Tibial artery (tissue), 4 donors: Measurements from ENCODE around the gene FAM131B.

Source experiments
- DNase-seq, 2 donors: peaks; one replicate each; pipeline ENCODE4 v3.0.0-alpha.2; 2019
- H3K27ac ChIP-seq, 2 donors: fragments of 200-600 bp; sonication (generic) in 1 of 2; 1 replicate in 1 of 2; 2 replicates in 1 of 2; pipeline ENCODE4 v1.5.1; 2018 to 2019; ENCODE audit warnings: mild to moderate bottlenecking in 1 of 2
- H3K27me3 ChIP-seq, 2 donors: fragments of 200-600 bp; sonication (generic) in 1 of 2; one replicate each; pipeline versions ENCODE4 v1.5.1 to v1.6.0; 2016 to 2019
- H3K36me3 ChIP-seq, 3 donors: fragments of 200-600 bp; sonication (generic) in 2 of 3; one replicate each; pipeline ENCODE4 v1.5.1; 2016 to 2019; ENCODE audit warnings: mild to moderate bottlenecking in 2 of 3
- H3K4me1 ChIP-seq, 4 donors: fragments of 200-600 bp; sonication (generic) in 2 of 4; 1 replicate in 3 of 4; 2 replicates in 1 of 4; pipeline ENCODE4 v1.5.1; 2016 to 2019
- H3K4me3 ChIP-seq, 2 donors: fragments of 200-600 bp; sonication (generic) in 1 of 2; 1 replicate in 1 of 2; 2 replicates in 1 of 2; pipeline ENCODE4 v1.5.1; 2018 to 2019; ENCODE audit warnings: mild to moderate bottlenecking in 2 of 2
- H3K9me3 ChIP-seq, 3 donors: fragments of 200-600 bp; sonication (generic) in 1 of 3; one replicate each; pipeline ENCODE4 v1.5.1; 2016 to 2019
- intact Hi-C: fragments of 100-400 bp; cut with DNase I; formaldehyde crosslinking; loops from one replicate; pipeline ENCODE4 v1.15.0; 2023; ENCODE audit warnings: low total_unique reads
- TF ChIP-seq, protein P1 (sequence below), 2 experiments: fragments of 200-600 bp in 1 of 2; fragments of 450-650 bp in 1 of 2; IDR thresholded peaks; one replicate each; pipeline ENCODE4 v1.5.1; 2017 to 2019; ENCODE audit warnings: antibody characterized with exemption in 2 of 2, mild to moderate bottlenecking in 1 of 2, moderate library complexity in 1 of 2

The FAM131B gene

DNA sequence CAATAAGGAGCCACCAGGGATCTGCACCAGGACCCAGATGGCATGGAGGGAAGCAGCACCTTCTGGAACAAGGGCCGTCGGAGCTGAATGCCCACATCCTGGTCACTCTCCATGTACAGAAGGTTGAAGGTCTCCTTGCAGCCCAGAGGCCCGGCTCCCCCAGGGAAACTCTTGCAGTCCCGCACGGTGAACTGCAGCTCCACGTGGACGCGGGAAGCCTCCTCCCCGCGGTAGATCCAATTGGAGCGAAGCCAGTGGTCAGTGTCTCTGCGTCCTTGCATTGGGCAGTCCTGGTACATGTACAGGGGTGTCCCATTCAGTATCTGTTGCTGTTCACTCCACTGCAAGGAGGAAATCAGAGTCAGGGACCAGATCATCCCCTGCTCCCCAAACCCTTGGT is 38.8 kb upstream of the FAM131B start:
- H3K27me3 ChIP-seq = no peaks in the 10 kb centered on the region

DNA sequence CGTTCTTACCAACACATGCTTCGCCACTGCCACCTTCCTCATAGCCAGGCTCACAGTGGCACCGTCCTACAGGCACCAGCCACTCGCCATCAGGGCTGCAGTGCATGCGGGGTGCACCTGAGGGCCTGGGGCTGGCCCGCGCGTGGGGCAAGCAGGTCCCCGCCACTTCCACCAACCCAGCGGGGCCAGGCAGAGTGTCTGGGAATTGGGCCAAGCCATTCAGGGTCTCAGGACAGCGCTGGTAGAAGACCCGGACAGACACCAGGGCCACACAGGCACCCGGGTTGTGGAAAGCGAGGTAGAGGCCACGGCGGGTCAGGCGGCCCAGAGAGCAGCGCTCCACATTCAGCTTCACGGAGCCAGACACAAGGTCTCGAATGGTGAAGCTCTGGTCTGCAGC is 37.1 kb upstream of the FAM131B start:
- intact Hi-C loops = no loop called here
- TF ChIP-seq, protein P1, sequence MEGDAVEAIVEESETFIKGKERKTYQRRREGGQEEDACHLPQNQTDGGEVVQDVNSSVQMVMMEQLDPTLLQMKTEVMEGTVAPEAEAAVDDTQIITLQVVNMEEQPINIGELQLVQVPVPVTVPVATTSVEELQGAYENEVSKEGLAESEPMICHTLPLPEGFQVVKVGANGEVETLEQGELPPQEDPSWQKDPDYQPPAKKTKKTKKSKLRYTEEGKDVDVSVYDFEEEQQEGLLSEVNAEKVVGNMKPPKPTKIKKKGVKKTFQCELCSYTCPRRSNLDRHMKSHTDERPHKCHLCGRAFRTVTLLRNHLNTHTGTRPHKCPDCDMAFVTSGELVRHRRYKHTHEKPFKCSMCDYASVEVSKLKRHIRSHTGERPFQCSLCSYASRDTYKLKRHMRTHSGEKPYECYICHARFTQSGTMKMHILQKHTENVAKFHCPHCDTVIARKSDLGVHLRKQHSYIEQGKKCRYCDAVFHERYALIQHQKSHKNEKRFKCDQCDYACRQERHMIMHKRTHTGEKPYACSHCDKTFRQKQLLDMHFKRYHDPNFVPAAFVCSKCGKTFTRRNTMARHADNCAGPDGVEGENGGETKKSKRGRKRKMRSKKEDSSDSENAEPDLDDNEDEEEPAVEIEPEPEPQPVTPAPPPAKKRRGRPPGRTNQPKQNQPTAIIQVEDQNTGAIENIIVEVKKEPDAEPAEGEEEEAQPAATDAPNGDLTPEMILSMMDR (IDR thresholded peaks at IDR 0.05) = no peak
- peaks cover 0 to 6% (median 2%) of the 10 kb centered on the region in 4 donors for H3K4me1 ChIP-seq
- H3K27me3 ChIP-seq = no peaks in the 10 kb centered on the region
- peaks cover 0 to 56% (median 6%) of the 10 kb centered on the region in 3 donors for H3K36me3 ChIP-seq
- H3K9me3 ChIP-seq = no peaks in the 10 kb centered on the region
- H3K27ac ChIP-seq = no peak overlapping the region
- peak in 1 of 2 donors; percentile 50 for DNase-seq
- H3K4me3 ChIP-seq = no peak overlapping the region

More for the DNA sequence above, 38.8 kb upstream of the FAM131B start:
- H3K9me3 ChIP-seq = no peaks in the 10 kb centered on the region
- intact Hi-C loops = no loop called here
- no peak overlapping the region for H3K4me3 ChIP-seq
- H3K27ac ChIP-seq = no peak overlapping the region
- TF ChIP-seq, protein P1 (IDR thresholded peaks at IDR 0.05) = no peak
- H3K36me3 ChIP-seq = peaks cover 0 to 41% (median 6%) of the 10 kb centered on the region in 3 donors
- no peak for DNase-seq
- peaks cover 0 to under 1% (median 0%) of the 10 kb centered on the region in 4 donors for H3K4me1 ChIP-seq

DNA sequence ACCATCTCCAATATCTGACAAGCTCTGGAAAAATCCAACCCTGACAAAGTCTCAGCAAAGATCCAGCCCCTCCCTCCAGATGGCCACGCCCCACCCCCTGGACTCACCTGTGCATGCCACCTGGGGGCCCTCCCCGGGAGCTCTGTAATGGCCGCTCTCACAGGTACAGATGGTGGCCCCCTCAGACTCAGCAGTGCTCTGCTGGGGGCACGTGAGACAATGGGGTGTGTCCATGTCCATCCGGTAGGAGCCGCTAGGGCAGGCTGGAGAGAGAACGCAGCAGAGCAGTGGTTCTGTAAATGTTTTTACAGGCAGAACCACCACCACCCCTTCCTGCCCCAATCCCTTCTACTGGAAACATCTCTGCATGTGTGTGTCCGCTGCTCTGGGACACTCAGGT is 36.6 kb upstream of the FAM131B start:
- no peak for DNase-seq
- intact Hi-C loops = no loop called here
- H3K9me3 ChIP-seq = no peaks in the 10 kb centered on the region
- TF ChIP-seq, protein P1 (IDR thresholded peaks at IDR 0.05) = no peak
- H3K27ac ChIP-seq = no peak overlapping the region
- peaks cover 0 to 6% (median 2%) of the 10 kb centered on the region in 4 donors for H3K4me1 ChIP-seq
- no peaks in the 10 kb centered on the region for H3K27me3 ChIP-seq
- peaks cover 0 to 59% (median 6%) of the 10 kb centered on the region in 3 donors for H3K36me3 ChIP-seq
- no peak overlapping the region for H3K4me3 ChIP-seq

DNA sequence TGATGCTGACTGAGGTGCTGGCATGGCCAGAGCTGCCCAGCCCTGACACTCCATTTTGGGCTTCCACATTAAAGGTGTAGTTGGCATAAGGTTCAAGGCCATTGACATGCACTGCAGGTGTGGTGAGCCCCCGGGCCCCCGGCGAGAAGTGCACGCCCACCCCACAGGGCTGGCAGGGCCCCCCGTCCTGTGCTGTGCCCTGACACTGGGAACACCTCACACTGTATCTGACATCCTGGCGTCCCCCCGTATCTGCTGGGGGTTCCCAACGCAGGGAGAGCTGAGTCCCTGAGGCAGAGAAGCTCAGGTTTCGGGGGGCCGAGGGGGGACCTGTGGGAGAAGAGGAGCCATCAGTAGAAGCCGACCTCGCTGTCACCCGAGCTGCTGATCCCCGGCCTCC is 36.1 kb upstream of the FAM131B start:
- Histone ChIP-seq H3K9me3 (no peaks in the 10 kb centered on the region), H3K27ac (no peak overlapping the region), H3K36me3 (peaks cover 0 to 61% (median 6%) of the 10 kb centered on the region in 3 donors), H3K4me3 (no peak overlapping the region), H3K27me3 (no peaks in the 10 kb centered on the region), H3K4me1 (peaks cover 0 to 11% (median 4%) of the 10 kb centered on the region in 4 donors)
- TF ChIP-seq, protein P1 (IDR thresholded peaks at IDR 0.05) = no peak
- intact Hi-C loops = no loop called here
- no peak for DNase-seq

DNA sequence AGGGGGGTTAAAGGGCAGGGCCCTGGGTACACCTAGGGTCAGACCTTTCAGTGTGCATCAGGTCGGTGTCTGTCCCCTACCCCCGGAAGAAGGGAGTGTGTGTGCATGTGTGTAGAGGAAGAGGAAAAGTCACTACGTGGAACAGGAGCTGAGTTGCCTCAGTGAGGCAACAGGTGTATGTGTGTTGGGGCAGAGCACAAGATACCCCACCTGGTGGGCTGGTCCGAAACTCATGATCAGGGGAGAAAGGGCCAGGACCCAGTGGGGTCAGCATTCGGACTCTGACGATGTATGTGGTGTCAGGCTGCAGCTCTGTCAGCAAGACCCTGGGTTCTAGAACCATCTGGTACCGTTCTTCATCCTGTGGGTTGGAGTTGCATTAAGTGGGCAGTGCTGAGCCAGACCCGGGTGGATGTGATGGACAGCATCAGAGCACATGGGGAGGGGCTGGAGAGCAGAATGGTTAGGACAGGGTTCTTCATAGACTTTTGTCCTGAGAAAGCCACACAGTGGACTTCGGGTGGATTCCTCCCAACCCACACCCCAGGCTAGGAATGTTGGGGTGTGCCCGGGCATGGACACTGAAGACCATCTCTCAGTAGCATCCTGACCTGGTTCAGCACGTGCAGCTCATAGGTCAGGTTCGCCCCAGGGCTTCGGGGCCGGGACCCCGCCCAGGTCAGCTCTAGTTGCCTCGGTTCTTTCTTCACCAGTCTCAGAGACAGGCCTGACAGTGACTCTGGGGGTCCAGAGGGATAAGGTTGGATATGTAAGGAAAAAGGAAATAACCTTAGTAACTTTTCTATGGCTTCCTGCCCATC is 35.4 kb upstream of the FAM131B start:
- H3K4me1 ChIP-seq = peaks cover 0 to 18% (median 10%) of the 10 kb centered on the region in 4 donors
- no peak overlapping the region for H3K27ac ChIP-seq
- H3K27me3 ChIP-seq = no peaks in the 10 kb centered on the region
- no peak overlapping the region for H3K4me3 ChIP-seq
- DNase-seq = no peak
- intact Hi-C loops = no loop called here
- TF ChIP-seq, protein P1 (IDR thresholded peaks at IDR 0.05) = no peak
- peaks cover 0 to 68% (median 10%) of the 10 kb centered on the region in 3 donors for H3K36me3 ChIP-seq
- H3K9me3 ChIP-seq = no peaks in the 10 kb centered on the region
